MV-4-11 (cell line): Measurements from ENCODE around the gene SPOCD1.
"Not testable (repeated sequence)": the region's sequence is repeated elsewhere in the genome, so short reads cannot be mapped to it uniquely, and the experiment has no call there.

Source experiments
- DNase-seq: peaks from one replicate; lab custom pipeline; 2025; lab: John Stamatoyannopoulos, UW

Gene SPOCD1

GRCh38 chr1:31828926-31829690 lies 13.3 kb upstream of the SPOCD1 start:
- no peak for DNase-seq

DNA sequence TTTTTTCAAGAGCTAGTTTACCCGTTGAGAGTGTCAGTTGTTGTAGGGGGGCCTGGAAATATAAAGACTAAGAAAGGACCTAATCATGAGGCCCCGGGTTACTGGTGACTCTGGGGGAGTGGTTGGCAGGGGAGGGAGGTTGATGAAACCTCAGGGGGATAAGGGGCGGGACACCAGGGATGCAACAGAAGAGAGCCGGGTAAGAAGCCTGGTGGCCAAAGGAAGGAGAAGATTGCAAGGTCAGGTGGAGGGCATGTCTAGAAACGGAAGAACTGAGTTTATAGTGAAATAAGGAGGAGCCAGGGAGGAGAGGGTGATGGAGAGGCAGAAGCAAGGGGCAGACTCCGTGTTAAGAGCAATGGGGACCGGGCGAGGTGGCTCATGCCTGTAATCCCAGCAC lies 12.5 kb upstream of the SPOCD1 start:
- peak; percentile 17 for DNase-seq

- no peak for DNase-seq
These were observed 8.0 kb upstream of the SPOCD1 start for GRCh38 chr1:31823780-31824179.

- DNase-seq = no peak
These were observed 6.9 kb upstream of the SPOCD1 start for GRCh38 chr1:31822766-31823165.

GRCh38 chr1:31820196-31820595 lies 4.4 kb upstream of the SPOCD1 start:
- not testable (repeated sequence) for DNase-seq

GRCh38 chr1:31818206-31818605 lies 2.4 kb upstream of the SPOCD1 start:
- DNase-seq = peak; percentile 14

GRCh38 chr1:31816947-31817346 lies 1.1 kb upstream of the SPOCD1 start:
- DNase-seq = peak; percentile 2

DNA sequence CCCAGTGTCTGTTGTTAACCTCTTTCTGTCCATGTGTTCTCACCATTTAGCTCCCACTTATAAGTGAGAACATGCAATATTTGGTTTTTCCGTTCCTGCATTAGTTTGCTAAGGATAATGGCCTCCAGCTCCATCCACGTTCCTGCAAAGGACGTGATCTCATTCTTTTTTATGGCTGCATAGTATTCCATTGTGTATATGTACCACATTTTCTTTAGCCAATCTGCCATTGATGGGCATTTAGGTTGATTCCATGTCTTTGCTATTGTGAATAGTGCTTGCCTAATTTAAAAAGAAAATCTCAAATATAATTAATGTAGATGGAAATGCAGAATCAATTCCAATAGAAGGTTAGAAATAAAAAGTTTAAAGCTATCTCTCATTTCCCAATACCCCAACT lies 679 bp upstream of the SPOCD1 start:
- DNase-seq = not testable (repeated sequence)

DNA sequence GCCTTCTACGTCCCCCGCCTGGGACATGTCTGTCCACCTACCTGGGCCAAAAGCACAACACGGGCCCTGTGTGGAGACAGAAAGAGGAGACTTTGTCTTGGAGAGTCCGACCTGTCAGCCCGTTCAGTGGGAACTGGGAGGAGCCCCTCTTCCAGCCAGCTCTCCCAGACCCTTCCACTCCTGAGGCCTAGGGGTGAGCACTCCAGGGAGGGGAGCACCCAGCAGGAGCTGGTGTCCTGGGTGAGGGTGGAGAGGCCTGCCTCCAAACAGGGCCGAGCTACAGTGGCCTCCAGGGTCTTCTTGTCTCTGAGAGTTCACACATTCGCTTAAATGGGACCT lies 546 bp downstream of the SPOCD1 start:
- DNase-seq = no peak

GRCh38 chr1:31814631-31815306 lies 1.1 kb downstream of the SPOCD1 start:
- DNase-seq = no peak

DNA sequence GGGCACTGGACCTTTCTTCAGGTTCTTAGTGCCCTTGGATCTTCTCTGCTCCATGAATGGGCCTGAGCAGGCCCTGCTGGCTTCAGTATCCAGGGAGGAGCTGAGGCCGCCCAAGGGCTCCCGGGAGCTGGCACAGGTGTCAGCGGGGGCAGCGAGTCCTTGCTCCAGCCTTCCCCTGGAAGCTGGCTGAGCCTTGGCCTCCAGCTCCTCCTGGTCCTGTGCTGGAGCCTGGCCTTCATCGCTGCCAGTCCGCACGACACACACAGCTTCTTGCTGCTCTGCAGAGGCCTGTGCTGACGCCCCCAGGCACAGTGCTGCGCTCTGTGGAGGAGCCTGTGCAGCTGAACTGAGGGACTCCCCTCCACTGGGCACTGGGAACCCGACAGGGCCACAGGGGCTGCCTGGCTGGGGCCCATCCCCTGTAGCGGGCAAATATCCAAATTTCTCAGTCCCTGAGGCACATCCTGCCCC lies 1.7 kb downstream of the SPOCD1 start:
- DNase-seq = no peak

GRCh38 chr1:31812158-31812829 lies 3.5 kb downstream of the SPOCD1 start:
- DNase-seq = peak; percentile 20

- DNase-seq = no peak
These were observed 4.2 kb downstream of the SPOCD1 start for GRCh38 chr1:31811605-31812004.

- DNase-seq = no peak
These were observed 6.1 kb downstream of the SPOCD1 start for GRCh38 chr1:31809698-31810097.

- DNase-seq = no peak
These were observed 8.4 kb downstream of the SPOCD1 start for GRCh38 chr1:31807273-31808048.

GRCh38 chr1:31805318-31805717 lies 10.5 kb downstream of the SPOCD1 start:
- DNase-seq = no peak

DNA sequence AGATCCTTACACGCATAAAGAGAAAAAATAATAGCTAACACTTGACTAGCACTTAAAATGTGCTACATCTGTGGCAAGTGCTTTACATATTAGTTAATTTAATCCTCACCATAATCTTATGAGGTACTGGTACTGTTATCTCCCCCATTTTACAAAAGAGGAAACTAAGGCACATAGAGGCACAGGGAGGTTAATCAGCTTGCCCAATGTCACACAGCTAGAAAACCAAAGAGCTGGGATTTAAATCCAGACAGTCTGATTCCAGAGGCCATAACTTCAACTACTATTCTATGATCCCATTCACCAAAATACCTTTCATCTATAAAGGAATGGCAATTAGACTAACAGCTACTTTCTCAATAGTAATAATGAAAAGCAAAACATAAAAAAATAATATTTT lies 11.7 kb downstream of the SPOCD1 start:
- DNase-seq = no peak

DNA sequence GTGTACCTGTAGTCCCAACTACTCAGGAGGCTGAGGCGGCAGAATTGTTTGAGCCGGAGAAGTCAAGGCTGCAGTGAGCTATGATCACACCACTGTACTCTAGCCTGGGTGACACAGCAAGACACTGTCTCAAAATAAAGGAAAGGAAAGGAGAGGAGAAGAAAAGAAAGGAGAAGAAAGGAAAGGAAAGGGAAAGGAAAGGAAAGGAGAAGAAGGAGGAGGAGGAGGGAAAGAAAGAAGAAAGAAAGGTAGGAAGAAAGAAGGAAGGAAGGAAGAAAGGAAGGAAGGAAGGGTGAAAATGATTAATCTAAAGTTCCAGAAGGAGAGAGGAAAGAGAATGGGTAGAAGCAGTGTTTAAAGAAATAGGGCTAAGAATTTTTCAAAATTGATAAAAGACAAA lies 12.2 kb downstream of the SPOCD1 start:
- DNase-seq = no peak

- DNase-seq = no peak
These were observed 13.4 kb downstream of the SPOCD1 start for GRCh38 chr1:31802190-31803150.

- DNase-seq = peak; percentile 73
These were observed 14.4 kb downstream of the SPOCD1 start for GRCh38 chr1:31801458-31801857.

DNA sequence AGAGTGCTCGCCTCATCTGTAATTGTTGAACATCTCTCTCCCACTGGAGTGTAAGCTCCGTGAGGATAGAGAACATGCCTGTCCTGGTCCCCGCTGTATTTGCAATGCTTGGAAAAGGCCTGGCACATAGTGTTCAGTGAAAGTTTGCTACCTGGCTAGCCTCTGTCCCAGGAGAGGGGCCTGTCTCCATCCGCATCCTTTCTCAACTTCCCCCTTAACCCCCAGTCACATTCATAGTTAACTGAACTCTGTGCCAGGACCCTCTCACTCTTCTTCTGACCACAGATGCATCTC lies 15.2 kb downstream of the SPOCD1 start:
- no peak for DNase-seq
